AG09319 (cell line): ENCODE data around the gene KLF15.

Experiments used
- DNase-seq: peaks from one replicate; pipeline ENCODE4 v3.0.0-alpha.2; 2010; ENCODE audit warnings: low read depth; ENCODE audit errors: extremely low read depth
- TF ChIP-seq, protein P1 (sequence below): IDR thresholded peaks from 2 replicates; pipeline ENCODE4 v1.5.1; 2011; ENCODE audit warnings: low read depth, mild to moderate bottlenecking, inconsistent platforms, low read length, moderate library complexity

KLF15 gene

DNA sequence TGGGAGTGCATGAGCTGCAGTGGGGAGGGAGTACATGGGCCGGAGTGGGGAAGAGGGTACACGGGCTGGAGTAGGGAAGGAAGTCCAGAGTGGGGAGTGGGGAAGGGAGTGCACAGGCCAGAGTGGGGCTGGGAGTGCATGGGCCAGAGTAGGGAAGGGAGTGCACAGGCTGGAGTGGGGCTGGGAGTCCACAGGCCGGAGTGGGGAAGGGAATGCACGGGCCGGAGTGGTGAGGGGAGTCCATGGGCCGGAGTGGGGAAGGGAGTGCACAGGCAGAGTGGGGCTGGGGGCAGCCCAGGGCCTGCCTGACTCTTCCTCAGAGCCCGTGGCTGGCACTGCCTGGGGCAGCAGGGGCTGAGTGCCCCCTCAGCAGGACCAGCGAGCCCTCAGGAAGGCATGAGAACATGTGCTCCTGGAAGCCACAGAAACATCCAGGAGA is 40.7 kb downstream of the KLF15 start:
- DNase-seq = no peak
- TF ChIP-seq, protein P1, sequence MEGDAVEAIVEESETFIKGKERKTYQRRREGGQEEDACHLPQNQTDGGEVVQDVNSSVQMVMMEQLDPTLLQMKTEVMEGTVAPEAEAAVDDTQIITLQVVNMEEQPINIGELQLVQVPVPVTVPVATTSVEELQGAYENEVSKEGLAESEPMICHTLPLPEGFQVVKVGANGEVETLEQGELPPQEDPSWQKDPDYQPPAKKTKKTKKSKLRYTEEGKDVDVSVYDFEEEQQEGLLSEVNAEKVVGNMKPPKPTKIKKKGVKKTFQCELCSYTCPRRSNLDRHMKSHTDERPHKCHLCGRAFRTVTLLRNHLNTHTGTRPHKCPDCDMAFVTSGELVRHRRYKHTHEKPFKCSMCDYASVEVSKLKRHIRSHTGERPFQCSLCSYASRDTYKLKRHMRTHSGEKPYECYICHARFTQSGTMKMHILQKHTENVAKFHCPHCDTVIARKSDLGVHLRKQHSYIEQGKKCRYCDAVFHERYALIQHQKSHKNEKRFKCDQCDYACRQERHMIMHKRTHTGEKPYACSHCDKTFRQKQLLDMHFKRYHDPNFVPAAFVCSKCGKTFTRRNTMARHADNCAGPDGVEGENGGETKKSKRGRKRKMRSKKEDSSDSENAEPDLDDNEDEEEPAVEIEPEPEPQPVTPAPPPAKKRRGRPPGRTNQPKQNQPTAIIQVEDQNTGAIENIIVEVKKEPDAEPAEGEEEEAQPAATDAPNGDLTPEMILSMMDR = no peak

DNA sequence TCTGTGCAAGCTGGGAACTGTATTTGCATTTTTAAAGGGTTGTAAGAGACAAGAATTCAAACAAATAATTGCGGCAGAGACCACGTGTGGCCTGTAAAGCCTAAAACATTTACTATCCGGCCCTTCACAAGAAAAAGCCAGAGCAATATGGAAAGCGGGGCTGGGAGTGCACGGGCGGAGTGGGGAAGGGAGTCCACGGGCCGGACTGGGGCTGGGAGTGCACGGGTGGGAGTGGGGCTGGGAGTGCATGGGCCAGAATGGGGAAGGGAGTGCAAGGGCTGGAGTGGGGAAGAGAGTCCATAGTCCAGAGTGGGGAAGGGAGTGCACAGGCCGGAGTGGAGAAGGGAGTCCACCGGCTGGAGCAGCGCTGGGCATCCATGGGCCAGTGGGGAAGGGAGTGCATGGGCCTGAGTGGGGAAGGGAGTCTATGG is 41.2 kb downstream of the KLF15 start:
- no peak for DNase-seq
- TF ChIP-seq, protein P1 = no peak

DNA sequence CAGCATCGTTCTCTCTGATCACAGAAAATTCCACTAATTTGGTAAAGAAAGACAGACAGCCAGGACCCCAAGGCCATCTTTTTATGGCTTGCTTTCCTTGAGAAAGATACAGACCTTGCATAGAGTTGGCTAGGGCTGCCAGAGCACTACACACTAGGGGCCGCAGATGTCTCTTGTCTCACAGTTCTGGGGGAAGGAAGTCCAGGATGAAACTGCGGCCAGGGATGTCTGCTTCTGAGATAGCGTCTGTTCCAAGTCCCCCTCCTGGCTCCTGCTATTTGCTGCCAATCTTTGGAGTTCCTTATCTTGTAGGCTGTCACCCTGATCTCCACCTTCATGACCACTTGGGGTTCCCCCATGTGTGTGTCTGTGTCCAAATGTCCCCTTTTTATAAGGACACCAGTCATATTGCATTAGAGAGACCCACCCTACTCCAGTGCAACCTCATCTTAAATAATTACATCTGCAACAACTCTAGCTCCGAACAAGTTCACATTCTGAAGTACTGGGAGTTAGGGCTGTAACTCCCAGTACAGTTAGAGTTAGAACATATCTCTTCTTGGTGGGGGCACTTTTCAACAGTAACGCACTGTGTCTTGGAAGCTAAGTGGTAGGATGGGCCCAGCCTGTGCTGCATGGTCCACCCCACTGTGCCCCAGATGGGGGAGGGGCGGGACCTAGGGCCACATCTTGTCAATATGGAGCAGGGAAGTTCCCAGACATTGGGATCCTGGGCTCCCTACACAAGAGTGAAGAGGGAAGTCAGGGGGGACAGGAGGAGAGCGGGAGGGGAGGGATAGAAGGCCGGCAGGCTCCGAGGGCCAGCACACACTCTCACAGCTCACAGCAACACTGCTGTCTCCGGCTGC is 42.2 kb downstream of the KLF15 start:
- no peak for DNase-seq

DNA sequence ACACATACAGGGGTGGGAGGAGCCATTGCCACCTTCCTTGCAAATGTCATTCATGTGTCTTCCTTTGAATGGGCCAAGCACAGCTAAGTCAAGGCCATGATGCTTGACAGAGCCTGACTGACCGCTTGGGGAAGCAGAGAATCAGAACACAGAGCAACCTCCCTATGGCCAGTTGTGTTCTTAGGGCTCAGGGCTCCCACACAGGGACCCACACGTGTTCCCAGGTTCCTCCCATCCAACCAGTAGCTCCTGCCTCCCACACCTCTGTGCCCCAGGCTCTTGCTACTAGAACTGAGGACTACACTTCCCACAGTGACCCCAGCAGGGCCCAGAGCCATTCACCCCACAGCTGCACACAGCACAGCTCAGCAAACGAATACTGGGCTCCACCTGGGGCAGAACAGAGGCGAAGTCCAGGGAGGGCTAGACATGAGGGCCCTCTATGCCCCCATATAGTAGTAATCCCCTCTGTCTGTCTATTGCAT is 42.9 kb downstream of the KLF15 start:
- no peak for DNase-seq
- TF ChIP-seq, protein P1 = no peak

More for the DNA sequence above, 42.2 kb downstream of the KLF15 start:
- TF ChIP-seq, protein P1 = no peak

DNA sequence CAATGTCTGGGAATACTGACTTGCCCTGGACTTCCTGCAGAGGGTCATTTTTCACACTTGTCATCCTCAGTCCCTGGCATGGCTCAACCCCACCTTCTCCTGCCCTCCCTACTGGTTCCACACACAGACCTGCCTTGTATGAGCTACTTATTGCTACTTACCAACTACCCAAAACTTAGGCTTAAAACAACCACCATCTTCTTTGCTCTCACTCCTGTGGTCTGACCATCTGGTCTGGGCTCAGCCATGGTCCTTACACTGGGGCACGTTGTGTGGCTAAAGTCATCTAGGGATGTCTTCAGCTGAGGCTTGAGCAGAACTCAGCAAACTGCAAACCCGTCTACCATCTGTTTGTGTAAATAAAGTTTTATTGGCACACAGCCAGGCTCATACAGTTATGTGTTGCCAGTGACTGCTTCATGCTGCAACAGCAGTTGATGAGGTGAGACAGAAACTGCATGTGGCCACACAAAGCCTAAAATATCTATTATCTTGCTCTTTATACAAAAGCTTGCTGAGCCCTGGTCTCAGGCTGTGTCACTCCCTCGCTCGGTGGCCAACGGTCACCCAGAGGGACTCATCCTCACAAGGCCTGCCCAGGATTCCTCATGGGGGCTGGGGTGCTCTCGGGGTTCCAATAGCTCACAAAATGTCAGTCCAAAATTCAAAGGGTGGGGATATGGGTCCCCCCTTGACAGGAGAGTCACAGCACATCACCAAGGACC is 43.5 kb downstream of the KLF15 start:
- TF ChIP-seq, protein P1 = no peak

DNA sequence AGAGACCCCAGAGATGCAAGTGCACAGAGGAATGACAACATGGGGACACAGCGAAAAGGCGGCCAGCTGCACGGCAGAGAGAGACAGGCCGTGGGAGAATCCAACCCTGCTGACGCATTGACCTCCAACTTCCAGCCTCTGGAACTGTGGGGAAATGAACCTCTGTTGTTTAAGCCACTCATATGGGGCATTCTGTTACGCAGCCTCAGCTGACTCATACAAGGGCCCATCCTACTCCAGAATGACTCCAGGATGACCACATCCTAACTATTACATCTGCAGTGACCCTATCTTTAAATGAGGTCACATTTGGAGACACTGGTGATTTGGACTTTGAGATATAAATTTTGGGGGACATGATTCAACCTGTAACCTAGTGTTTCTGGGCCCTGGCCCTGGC is 44.0 kb downstream of the KLF15 start:
- TF ChIP-seq, protein P1 = no peak
- DNase-seq = no peak

More for the DNA sequence above, 43.5 kb downstream of the KLF15 start:
- DNase-seq = no peak

DNA sequence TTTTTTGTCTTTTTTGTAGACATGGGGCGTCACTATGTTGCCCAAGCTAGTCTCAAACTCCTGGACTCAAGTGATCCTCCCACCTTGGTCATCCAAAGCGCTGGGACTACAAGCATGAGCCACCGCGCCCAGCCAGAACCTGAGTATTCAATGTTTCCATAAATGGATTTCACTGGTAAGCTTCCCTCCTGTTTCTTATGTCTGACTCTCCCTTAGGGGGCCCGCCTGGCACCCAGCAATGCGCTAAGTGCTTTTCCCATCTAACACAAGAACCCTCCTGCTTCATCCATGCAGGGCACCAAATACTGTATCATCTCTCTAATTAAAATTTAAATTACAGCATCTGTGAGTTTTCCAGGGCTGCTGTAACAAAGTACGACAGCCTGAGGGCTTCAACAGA is 44.9 kb downstream of the KLF15 start:
- TF ChIP-seq, protein P1 = no peak
- no peak for DNase-seq
